IPS DF 4.7 (cell line): ENCODE data around the gene SF3A1.

ENCODE experiments used
- DNase-seq: peaks from one replicate; pipeline ENCODE4 v3.0.0-alpha.2; 2013; ENCODE audit warnings: low spot score; ENCODE audit errors: extremely low read depth

Gene SF3A1

DNA sequence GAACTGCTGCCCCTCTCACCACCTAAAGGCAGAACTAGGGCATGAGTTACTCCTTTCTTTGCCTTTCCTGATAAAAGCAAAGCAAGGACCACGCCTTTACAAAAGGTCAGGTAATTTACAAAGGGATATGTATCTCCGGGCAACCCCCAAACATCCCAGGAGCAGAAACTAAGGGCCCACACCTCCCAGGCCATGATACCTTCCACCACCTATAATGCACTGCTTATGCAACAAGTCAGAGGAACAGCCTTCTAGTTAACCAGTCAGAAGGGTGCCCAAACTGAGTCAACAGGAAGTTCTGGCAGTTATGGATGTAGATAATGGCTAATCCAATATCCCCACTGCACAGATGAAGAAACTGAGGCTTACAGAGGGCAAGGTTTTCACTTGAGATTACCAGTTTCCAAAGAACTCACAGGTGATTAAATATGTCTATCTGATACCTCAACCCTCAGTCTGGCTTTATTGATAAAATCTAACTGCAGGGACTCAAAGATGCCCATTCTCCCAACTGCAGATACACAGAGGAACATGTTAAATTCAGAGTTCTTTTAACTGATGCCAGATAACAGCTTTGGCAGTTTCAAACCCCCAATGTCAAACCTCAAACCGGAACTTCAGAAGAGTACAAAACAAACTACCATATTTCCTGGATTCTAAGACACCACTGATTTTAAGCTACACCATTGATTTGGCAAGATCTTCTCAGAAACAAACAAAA lies 50.6 kb downstream of the SF3A1 start:
- DNase-seq = no peak

DNA sequence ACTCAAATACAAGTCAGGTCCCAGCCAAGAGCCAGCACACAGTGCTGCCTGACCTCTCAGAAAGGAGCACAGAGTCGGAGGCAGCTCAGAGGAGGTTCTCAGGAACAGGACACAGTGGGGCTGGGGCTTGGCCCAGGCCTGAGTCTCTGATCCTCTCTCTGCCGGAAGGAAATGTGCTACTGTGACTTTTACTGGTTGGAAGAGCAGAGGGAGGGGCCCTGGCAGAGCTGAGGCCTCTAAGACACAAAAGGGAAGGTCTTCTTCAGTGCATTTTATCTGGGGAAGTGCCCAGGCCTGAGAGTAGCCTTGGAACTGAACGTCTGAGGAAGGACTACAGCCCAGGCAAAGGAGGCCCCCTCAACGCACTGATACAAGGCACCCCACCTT lies 51.2 kb downstream of the SF3A1 start:
- no peak for DNase-seq

DNA sequence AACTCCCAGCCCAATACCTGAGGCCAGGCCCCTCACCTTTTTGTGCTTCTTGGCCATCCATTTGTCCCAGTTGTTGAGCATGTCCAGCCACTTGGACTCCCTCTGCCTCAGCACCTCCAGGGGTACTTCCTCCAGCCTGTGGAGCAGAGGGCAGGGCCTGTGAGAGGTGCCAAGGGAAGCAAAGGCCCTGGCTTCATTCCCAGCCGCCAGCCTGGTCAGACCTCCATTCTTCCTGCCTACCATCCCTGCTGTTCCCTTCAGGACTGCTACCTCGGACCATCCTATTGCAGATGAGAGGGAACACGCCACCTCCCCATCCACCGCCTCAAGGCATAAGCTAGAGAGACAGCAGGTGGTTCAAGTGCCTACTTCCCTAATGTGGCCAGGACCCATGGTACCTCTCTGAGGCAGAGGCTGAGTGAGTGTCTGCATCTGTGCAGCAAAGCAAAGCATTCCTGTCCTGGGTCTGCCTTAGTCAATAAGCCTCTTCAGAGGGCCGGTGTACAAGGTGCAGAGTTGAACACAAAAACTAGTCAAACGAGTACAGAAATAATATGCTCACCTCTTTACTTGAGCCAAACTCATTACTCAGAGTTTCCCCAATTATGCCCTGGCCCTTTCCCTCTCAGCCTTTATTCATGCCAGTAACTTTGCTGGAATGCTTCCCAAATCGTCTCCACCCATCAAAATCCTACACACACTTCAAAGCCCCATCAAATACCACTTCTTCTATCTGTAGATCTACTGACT lies 52.0 kb downstream of the SF3A1 start:
- DNase-seq = no peak

DNA sequence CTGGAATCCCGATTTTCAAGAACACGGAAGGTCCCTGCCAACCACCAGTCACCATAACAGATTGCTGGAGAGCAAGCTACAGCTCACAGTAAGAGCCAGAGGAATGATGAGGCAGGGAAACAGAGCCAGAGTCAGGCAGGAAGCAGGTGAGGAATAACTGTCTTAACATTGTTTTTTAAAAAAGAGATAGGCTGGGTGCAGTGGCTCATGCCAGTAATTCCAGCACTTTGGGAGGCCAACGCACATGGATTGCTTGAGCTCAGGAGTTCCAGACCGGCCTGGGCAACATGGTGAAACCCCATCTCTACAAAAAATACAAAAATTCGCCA lies 53.9 kb downstream of the SF3A1 start:
- no peak for DNase-seq

DNA sequence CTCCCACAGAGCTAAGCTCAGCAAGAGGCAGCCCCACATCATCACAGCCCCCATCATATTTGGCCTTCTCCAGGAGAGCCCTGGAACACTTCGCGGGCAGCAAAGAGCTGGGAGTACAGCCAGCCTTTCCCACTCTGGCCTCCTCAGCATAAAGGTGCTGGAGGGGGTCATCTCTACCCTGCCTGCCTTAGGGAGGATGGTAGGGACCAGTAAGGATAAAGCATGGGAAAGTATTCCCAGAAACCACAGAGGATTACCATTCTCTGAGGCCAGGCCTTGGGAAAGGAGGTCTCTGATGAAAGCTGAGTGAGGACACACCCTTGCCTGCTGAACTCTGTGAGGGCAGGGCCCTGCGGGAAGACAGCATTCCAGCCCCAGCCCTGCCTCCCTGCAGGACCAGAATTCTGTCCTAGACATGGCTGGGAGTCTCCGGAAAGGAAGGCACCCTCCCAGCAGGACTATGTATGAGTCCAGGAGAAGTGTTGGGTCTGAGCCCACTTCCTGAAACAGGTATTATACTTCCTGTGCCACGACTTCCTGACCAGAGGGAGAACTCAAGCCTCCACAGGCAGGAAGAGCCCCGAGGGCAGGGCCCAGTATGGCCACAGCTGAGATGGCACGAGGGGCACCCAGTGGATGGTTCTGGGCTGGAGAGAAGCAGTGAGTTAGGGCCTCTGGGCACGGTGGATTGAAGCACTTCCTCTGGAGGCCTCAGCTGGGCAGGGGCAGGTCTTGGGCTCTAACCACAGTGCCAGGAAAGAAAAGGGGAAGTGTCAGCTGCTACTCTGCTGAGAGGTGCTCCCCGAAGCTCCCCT lies 54.5 kb downstream of the SF3A1 start:
- DNase-seq = no peak

DNA sequence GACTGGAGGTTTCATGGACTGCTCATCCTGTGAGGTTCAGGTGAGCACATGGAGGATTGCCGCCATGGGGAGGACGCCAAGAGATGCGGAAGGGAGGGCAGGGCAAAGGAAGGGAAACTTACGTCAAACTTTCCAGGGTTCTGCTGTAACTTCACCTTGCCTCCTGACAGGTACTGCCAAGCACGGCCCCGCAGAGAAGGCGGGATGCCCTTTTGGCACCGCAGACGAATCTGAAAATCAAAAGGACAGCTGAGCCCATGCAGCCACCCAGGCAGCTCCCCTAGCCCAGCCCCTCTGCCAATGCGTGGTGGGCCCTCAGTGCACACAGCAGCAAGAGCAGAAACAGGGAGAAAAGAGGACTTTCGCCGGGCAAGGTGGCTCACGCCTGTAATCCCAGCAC lies 57.4 kb downstream of the SF3A1 start:
- no peak for DNase-seq

DNA sequence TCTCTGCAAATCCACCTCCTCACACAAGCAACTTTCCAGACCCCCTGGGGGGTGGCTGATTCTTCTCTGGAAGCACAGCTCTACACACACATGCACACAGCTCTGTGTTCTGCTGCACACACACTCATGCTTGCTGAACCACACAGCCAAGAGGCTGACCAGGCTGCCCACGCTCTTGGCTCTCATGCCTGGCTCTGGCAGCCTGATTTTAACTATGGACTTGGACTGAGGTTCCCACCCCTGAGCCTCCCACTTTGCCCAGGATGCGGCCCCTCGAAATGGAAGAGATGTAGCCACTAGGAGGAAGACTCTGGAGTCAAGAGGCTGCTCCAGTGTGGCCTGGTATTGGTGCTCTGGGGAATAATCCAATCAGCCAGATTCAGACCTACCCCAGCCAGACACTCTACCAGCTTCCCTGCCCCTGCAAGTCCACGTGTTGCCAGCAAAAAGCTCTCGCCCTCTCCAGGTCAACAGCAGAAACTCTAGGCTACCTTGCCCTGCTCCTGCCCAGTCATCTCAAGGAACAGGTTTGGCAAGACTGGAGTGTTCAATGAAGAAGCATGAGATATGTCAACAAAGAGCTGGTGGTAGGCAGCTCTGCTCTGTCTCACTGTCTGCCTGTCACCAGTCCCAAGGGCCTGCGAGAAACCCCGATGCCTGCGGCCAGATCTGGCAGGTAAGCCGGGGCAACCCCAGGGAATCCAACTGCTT lies 58.5 kb downstream of the SF3A1 start:
- no peak for DNase-seq

DNA sequence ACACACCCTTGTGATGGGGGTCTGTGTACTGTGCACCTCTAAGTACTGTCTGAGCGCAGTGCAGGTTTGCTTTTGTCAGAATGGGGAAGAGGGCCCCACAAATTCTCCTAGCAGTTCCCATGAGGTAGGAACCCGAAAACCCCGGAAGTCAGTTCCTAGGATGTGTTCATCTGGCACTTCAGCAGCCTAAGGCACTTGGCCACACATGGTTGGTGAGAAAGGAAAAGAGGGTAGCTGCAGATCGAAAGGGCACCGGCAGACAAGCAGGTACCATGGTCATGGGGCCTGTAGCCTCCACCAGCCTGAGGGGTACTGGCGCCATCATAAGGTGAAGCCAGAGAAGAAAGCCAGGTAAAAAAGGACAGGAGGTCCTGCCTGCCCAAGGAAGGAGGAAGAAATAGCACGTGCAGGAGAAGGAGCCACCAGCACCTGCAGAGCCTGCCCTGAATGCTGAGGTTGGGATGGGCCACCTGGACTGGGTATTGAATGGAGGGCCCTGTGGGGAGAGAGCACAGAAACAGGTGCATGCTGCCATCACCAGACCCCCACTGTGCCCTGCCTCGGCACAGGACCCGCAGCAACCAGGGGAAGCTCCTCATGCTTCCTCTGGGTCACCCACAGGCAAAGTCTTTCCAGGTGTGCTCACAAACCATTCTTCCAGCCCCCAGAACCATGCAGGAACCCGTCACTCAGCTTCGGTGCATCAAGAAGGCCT lies 59.3 kb downstream of the SF3A1 start:
- DNase-seq = no peak

DNA sequence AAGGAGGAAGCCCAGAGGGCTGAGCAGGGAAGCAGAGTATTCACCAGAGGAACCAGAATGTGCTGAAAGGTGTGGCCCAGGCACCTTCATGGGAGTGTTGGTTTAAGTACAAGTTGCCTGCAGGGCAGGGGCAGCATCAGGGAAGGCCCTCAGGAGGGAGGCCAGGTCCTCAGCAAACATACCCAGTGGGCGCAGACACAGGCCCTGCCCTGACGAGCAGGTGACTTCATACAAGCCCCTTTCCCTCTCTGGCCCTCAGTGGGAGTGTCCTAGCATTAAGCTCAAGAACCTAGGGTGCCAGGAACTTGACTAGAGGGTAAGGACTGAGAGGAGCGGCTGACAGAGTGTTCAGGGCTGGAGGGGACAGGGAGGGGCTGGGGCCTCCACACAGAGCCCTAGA lies 59.9 kb downstream of the SF3A1 start:
- DNase-seq = no peak

DNA sequence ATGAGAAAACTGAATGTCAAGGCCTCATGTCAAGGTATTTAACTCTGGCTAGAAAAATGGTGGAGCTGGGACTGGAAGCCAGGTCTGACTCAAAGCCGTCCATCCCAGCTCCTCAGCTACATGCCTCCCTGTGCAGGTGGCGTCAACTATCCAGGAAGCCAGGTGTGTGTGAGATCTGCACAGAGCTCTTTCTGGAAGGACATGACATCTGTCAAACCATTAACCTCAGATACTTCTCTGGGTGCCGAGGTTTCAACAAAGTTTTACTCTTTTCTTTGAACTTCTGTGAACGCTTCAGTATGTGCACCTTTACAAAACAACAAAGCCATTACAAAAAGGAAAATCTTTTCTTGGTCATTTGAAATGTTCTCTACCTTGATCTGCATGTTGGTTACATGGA lies 60.4 kb downstream of the SF3A1 start:
- DNase-seq = no peak

DNA sequence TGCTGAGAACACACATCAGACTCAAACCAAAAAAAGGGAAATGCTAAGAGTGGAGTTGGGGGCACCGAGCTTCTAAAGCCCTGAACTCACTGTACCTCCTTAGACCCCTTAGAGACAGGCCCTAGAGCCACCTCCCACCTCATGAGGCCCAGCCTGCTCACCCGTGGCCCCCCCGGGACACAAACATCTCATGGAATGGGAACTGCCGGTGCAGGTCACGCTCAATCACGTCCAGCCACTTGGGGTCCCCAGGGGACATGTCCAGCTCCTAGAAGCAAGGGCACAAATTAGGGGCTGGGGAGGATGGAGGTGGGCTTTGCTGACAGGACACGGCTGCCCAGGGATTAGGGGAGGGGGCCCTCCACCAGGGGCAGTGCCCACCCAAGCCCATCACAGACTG lies 61.1 kb downstream of the SF3A1 start:
- DNase-seq = no peak

DNA sequence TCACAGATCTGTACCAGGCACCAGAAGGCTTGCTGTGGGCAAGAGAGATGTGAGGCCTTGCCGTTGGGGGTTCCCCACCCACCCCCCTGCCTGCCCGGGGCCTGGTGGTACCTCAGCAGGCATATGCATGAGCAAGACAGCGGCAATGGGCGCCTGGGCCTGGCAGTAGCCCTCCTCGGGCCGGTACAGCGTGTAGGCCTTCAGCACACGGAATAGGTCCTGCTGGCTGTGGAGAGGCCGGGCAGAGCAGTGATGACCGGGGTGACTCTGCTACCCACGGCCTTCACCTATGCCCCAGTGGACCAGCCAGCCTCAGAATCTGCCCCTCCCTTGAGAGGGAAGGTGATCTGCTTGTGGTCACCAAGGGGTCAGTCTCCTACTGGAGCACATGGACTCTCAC lies 61.9 kb downstream of the SF3A1 start:
- DNase-seq = no peak

DNA sequence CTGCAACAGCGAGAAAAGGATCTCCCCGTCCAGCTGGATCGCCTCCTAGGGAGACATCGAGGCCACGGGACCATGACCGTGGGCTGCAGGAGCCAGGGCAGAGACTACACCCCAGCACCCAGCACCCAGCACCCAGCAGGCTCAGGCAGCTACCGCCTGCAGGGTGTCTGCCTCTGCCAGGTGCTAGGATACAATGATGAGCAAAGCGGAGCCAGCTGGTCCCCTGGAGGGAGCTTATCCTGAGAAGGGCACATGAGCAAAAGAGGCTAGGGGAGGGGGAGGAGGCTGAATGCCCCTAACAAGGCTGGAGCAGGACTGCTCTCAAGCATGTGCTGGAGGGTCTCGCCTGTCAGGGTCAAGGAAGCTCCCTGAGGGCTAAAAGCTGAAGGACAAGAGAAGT lies 62.6 kb downstream of the SF3A1 start:
- DNase-seq = no peak

DNA sequence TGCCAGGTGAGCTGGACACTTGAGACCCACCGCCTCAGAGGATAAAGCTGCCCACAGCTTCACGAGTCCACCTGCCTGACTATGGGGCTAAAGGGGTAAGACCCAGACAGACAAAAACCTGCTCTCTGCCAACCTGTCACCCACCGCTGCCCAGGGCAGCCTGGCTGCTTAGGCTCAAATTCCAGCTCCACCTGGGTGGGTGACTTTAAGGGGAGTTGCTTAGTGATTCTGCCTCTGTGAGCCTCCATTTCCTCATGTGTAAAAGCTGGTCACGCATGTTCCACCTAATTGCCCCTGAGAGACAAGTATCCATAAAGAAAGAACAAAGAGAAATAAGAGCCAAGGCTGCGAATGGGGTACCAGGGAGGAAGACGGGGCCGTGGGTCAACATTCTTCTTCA lies 63.7 kb downstream of the SF3A1 start:
- no peak for DNase-seq

DNA sequence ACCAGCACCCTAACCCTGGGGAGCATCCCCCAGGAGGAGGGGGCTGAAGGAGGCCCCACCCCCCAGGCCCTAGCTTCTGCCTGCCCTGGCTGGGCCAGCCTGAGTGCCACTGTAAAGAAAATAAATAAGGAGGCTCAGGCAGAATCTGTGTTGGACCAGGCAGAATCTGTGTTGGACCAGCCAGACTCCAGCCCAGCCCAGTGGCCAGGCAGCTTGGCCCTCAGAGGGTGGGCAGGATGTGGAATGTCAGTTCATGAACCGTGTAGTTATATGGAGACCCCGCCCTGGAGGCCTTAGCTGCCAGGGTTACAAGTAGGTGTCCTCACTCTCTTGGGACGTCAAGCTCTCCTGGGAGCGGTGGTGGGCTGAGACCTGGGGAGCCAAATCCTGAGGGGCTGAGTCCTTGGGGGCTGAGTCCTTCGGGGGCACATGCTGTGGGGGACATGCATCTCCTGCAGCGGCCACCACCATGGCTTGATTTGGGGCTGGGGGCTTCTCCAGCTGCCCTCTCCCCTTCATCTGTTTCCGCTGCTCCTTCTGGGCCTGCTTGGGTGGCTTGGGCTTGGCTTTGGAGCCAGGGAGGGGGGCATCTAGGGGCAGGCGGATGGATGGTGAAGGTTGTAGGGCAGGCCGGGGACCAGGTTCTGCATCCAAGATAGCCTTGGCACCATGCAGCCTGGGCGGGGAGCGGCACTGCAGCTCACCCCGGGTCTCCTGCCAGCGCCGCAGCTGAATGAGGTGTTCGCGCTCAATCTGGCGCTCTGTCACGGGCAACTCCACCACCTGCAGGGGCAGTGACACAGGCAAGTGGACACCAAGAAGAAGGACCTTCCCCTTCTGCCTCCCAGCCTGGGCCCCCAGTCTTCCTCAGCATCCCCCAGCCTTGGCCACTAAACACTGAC lies 64.4 kb downstream of the SF3A1 start:
- no peak for DNase-seq

DNA sequence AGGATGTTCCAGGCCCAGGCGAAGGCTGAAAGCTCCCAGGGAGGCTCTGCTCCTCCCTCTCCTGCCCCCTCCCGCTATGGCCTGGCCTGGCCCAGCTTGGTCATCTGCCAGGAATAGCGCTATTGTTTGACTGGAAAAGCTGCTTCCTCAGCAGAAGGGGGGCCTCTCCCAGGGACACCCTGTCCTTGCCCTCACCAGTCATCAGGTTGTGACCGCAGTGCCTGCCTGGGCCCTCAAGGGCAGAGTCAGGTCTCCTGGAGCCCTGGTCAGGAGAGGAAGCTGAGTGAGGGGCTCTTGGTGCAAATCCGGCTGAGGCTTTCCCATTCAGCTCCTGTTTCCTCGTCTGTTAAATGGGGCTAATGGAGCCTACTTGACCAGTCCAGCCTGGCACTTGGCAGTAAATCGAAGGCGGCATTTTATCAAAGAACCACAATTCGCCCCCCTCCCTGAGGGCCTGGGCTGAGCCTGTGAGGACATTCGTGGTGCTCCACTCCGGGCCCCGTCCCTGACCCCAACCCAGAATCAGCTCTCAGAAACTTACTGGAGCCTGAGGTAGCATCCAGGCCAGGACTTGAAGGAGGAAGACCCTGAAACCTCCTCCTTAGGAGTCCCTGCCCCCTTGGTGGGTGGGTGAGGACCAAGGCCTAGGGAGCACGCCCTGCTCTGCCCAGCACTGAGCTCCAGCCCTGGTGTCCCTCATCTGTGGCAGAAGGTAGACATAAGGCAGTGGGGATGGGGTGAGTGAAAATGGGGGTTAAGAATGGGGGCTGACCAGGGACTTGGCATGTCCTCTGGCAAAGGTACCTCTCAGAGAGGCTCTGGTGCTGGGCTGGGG lies 65.4 kb downstream of the SF3A1 start:
- DNase-seq = no peak

DNA sequence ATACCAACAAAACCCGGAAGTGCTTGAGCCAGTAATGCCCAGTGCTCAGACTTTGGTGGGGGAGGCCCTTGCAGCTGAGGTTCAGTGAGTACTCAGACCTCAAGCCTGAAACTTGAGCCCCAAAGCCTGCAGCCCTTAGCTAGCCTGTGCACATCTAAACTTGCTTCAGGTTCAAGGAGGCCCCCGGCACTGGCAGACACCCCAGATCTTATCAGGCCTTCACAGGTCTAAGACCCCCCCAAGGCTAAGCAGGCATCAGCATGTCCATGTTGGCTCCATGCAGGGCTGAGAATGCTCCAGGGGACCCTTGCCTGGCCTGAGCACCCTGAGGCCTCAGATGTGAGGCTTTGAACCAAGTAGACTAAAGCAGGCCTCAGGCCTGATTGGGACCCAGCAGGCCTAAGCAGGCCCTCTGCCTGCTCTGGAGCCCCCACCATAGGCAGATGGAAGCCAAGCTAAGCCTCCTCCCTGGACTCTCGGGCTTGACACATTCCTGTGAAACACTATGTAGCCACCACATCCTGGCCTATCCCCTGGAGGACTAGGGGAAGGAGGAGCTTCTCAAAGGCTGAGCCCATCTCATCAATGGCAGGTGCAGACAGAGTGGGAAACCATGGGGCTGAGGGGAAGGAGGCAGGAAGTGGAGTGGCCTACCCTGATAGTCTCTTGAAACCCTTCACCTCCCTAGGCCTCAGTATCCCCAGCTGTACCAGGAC lies 66.2 kb downstream of the SF3A1 start:
- no peak for DNase-seq

DNA sequence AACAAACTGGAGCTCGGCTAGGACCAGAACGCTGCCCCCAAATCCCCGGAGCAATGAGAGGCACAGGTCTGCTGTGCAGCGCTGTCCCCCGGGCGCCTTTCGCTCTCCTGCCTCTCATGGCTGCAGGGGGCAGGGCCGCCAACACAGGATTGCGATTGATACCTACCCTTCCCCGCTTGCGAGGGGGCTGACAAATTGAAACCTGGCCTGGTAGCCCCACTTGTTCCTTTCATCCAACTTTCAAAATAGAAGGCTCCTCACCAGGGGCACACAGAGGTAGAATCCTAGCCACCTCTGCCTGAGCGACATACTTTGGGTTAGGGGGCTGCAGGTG lies 66.7 kb downstream of the SF3A1 start:
- no peak for DNase-seq
